ENCODE data around the gene TBX1. TPM values are rescaled to one million over a fixed set of nuclear protein-coding genes. Genes with fewer than 3 reads are reported as not detected.

TBX1 gene
- total RNA-seq, 2 experiments from 2014 or later = not detected

DNA sequence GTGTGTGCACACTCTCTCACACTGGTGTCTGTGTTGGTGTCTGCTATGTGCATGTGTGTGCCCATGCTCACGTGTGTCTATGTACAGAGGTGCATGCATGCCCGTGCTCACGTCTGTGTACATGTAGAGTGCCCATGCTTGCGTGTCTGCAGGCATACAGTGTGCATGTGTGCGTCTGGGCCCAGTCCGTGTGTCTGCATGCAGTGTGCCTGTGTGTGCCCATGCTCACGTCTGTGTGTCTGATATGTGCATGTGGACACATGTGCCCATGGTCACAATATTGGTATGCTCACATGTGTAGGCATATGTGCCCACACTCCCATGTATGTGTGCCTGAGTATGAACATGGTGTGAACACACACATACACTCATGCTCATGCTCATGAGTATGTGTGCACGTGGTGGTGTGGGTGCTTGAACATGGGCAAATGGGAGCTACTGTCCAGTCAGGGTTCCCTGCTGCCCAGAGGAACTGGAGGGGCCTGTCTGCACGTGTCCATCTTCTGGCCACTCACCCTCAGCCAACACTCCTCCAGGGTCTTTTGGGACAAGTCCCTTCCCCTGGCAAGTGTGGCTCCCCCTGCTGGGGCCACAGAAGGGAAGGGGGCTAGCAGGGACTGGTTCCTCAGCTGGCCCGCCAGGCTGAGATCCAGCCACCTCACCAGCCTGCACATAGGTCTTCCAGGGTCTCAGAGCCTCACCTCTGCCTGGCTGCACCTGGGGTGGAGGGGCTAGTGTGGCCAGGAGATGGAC is 7.3 kb upstream of the TBX1 start:
- no peaks in the 10 kb centered on the region for H3K9me3 Mint-ChIP-seq
- H3K27ac Mint-ChIP-seq = no peak overlapping the region
- intact Hi-C loops (cut with micrococcal nuclease) = no loop called here
- H3K27me3 Mint-ChIP-seq = peaks cover 44% of the 10 kb centered on the region
- peaks cover 17% of the 10 kb centered on the region for H3K4me1 Mint-ChIP-seq (ENCODE audit: low read depth)
- no peak for DNase-seq
- H3K36me3 Mint-ChIP-seq = no peaks in the 10 kb centered on the region
- H3K4me3 Mint-ChIP-seq = no peak overlapping the region
- POLR2A ChIA-PET = no interaction called here
- CTCF ChIA-PET = interaction anchor here (1.3 kb wide), 1 partner anchor 23 kb away, joined by 4 read pairs; no protein-coding TSS in a partner anchor

DNA sequence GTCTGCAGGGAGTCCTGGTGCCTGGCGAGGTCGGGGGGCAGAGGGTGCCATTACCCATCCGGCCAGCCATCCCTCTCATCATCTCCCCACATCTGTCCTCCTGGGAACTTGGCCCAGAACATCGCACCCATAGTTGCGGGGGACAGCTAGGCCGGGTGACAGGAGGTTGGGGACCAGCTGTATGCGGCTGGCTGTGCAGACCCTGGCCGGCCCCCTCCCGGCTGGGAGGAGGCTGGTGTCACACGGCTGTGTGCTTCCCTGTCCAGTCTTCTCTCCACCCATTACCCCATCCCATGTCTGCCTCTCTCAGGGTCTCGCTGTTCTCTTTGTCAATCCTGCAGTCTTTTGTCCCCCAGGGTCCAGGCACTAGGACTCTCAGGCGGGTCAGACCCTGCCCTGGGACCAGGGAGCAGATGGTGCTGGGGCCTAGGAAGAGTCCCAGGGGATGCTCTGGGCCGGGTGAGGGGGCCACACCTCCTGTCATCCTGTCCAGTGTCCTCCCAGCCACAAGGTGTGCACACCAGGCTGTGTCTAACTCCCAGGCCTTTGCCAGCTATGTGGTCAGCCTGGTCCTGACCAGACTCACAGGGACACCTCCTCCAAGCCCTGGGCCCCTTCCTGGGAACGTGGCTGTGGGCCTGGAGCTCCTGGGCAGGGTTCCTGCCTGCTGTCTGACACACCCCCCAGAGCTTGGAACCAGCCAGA is 6.4 kb upstream of the TBX1 start:
- no peak for DNase-seq
- peaks cover 17% of the 10 kb centered on the region for H3K4me1 Mint-ChIP-seq (ENCODE audit: low read depth)
- H3K36me3 Mint-ChIP-seq = no peaks in the 10 kb centered on the region
- intact Hi-C loops (cut with micrococcal nuclease) = loop anchor here (1.0 kb wide), 1 partner anchor 13 kb away; no protein-coding TSS in a partner anchor
- no peaks in the 10 kb centered on the region for H3K9me3 Mint-ChIP-seq
- CTCF ChIA-PET = no interaction called here
- POLR2A ChIA-PET = no interaction called here
- no peak overlapping the region for H3K27ac Mint-ChIP-seq
- peaks cover 46% of the 10 kb centered on the region for H3K27me3 Mint-ChIP-seq
- H3K4me3 Mint-ChIP-seq = no peak overlapping the region

DNA sequence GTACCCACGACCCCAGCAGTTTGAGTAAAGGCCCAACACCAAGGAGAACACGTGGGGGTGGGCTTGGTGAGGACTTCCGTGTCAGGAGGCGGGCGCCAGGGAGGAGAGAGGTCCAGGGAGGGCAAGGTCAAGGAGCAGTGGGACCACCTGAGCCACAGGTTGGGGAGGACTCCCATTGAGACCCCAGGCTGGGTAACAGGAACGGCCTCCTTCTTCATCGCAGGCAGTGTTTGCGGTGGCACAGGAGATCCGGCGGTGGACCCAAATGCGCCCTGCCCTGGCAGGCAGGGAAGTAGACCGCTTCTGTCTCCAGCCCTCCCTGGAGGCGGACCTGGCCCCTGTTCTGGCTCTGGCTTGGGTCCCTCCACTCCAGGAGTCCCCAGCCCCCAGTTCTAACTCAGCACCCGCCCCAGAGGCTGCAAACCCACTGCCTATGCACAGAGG is 5.9 kb upstream of the TBX1 start:
- peaks cover 50% of the 10 kb centered on the region for H3K27me3 Mint-ChIP-seq

DNA sequence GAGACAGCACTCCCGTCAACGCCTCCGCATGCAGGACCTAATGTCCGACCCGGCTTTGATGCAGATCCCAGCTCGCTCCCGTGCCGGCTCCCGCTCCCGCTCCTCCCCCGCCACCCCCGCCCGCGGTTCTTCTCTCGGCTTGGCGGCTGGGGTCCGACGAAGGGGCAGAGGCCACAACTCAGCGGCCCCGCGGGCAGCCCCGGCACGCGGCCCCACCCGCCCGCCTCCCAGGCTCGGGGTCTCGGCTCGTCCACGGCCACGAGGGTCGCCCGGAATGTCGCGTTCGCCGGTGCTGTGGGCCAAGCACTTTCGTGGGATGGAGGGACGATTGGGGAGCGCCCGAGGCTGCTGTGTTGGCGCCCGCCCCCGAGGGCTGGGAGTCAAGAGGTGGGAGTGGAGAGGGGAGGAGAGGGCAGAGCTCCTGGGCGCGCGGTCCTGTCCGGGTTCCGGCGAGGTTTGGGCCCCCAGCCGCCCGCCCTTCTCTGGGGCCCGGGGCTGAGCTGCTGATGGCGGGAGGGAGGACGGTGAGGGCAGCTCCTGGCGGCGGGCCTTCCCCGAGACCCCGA is 5.3 kb upstream of the TBX1 start:
- Mint-ChIP-seq H3K27me3 (peaks cover 55% of the 10 kb centered on the region), H3K27ac (no peak overlapping the region), H3K4me3 (no peak overlapping the region), H3K4me1 (ENCODE audit: low read depth) (peaks cover 26% of the 10 kb centered on the region), H3K36me3 (peaks cover 1% of the 10 kb centered on the region), H3K9me3 (no peaks in the 10 kb centered on the region)
- intact Hi-C loops (cut with micrococcal nuclease) = loop anchor here (5.0 kb wide), 1 partner anchor 137 kb away; no protein-coding TSS in a partner anchor
- POLR2A ChIA-PET = no interaction called here
- CTCF ChIA-PET = interaction anchor here (1.2 to 2.0 kb wide), 2 partner anchors 25 to 31 kb away, joined by 4 to 13 read pairs; no protein-coding TSS in a partner anchor
- DNase-seq = no peak

More for the DNA sequence above, 5.9 kb upstream of the TBX1 start:
- no peak for DNase-seq
- intact Hi-C loops (cut with micrococcal nuclease) = loop anchor here (1.0 to 5.0 kb wide), 2 partner anchors 13 to 138 kb away; no protein-coding TSS in a partner anchor
- no peaks in the 10 kb centered on the region for H3K9me3 Mint-ChIP-seq
- H3K27ac Mint-ChIP-seq = no peak overlapping the region
- CTCF ChIA-PET = no interaction called here
- H3K36me3 Mint-ChIP-seq = no peaks in the 10 kb centered on the region
- POLR2A ChIA-PET = no interaction called here
- H3K4me3 Mint-ChIP-seq = no peak overlapping the region
- H3K4me1 Mint-ChIP-seq (ENCODE audit: low read depth) = peaks cover 21% of the 10 kb centered on the region

DNA sequence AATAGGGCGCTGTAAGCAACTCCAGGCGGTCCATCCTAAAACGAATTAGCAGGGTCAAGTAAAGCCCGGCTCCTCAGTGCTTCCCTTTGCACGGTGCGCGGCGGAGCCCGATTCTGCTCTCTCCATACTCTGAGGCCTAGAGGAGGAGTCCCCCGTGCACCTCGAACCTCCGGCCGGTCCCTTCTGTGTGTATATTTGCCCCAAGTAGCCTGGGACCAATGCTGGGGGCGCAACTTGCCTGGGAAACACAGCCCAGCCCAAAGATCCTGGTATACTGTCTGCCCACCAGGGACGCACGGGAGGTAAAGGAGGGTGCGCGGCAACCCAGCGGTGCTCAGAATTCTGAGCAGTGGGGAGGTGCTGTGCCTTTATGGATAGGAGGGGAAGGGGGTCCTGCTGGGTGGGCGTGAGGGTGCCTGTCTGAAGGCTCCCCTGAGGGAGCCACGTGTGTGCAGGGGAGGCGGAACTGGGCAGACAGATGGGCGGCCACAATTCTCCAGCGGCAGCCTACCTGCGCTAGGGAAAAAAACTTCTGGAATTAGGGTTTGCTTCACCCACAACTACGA is 4.8 kb upstream of the TBX1 start:
- Mint-ChIP-seq H3K4me3 (no peak overlapping the region), H3K9me3 (no peaks in the 10 kb centered on the region), H3K4me1 (ENCODE audit: low read depth) (peaks cover 27% of the 10 kb centered on the region), H3K36me3 (peaks cover 2% of the 10 kb centered on the region), H3K27ac (no peak overlapping the region), H3K27me3 (peaks cover 56% of the 10 kb centered on the region)
- DNase-seq = no peak
- ChIA-PET POLR2A (interaction anchor here (1.0 kb wide), 1 partner anchor 100 kb away, joined by 3 read pairs; no protein-coding TSS in a partner anchor), CTCF (interaction anchor here (0.6 to 2.5 kb wide), 12 partner anchors 14 to 682 kb away, joined by 3 to 14 read pairs (median 3); no protein-coding TSS in a partner anchor)
- intact Hi-C loops (cut with micrococcal nuclease) = loop anchor here (5.0 kb wide), 1 partner anchor 136 kb away; no protein-coding TSS in a partner anchor

DNA sequence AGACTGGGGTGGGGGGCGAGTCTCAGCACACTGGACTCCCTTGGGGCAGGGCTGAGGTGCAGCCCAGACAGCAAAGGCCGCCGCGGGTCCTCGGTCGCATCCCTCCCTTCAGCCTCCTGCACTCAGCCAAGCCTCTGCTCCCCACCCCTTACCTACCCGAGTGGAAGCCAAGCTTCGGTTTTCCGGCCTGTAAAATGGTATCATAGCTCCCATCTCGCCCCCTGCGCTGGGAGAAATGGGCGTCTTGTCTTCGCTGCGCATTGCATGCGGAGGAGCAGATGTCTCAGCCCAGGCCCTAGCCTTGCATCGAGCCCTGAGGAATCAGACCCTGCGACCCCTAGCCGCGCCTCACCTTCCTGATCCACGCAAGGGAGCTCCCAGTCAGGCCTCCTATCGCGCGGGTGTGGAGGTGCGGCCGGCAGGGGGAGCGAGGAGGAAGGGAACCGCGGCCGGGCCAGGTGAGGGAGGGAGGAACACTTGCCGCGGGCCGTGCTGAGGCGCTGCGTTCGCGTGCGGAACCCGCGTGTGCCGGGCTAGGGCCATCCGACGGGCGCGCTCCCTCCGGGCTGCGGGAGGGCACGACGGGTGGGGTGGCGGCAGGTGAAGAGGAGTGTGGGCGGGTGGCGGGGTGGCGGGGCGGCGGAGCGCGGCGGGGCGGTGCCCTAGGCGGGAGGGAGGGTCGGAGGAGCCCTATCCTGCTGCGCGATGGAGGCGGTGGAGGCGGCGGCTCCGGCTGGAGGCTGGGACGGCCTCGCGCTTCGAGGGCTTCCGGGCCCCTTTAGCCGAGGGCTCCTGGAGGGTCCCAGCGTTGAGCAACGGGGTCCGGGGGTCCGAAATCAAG is 4.1 kb upstream of the TBX1 start:
- POLR2A ChIA-PET = interaction anchor here (0.5 to 1.0 kb wide), 2 partner anchors 71 to 99 kb away, joined by 3 read pairs; no protein-coding TSS in a partner anchor
- H3K4me3 Mint-ChIP-seq = peak overlapping the region; percentile 16

DNA sequence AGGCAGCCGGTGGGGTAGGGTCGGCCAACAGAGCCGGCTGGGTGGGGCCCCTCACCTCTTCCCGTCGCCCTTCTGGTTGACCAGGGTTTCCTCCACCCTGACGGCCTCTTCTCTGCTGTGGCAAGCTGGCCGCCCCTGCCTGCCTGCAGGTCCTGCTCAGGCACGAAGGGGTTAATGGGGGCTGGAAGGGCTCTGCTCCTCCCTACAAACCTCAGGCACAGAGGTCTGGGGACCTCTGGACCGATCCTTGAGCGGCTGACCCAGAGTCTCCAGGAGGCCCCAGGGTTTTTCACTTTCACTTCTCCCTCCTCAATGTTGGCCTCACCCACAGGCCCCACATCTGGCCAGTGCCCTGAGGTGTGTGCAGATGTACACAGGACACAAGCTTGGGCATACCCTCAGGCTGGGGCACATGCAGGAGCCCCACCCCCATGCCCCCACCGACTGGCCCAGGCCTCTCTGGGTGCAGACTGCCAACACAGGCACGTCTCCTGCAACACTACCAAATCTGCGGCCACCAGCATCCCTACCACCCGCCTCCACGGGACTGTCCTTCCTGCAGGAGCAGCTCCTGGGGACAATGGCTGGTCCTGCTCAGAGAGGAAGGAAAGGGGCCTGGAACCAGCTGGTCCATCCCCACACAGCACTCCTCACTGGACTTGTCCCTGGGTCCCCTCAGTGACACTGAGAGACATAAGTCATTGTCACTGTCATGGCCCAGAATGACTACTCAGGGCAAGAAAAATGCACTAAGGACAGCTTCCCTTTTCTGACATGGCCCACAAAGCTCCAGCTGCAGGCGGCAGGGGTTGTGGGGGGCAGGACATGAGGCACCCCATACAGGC is 3.2 kb upstream of the TBX1 start:
- POLR2A ChIA-PET = interaction anchor here (0.5 kb wide), 1 partner anchor 72 kb away, joined by 3 read pairs; no protein-coding TSS in a partner anchor
- Mint-ChIP-seq H3K4me1 (ENCODE audit: low read depth) (peaks cover 29% of the 10 kb centered on the region), H3K4me3 (peak overlapping the region; percentile 50), H3K9me3 (no peaks in the 10 kb centered on the region), H3K36me3 (peaks cover 2% of the 10 kb centered on the region), H3K27me3 (peaks cover 64% of the 10 kb centered on the region), H3K27ac (no peak overlapping the region)
- intact Hi-C loops (cut with micrococcal nuclease) = loop anchor here (5.0 kb wide), 1 partner anchor 135 kb away; no protein-coding TSS in a partner anchor
- CTCF ChIA-PET = interaction anchor here (0.6 to 2.5 kb wide), 7 partner anchors 25 to 166 kb away, joined by 3 to 14 read pairs (median 3); no protein-coding TSS in a partner anchor
- no peak for DNase-seq

More for the DNA sequence above, 4.1 kb upstream of the TBX1 start:
- H3K9me3 Mint-ChIP-seq = no peaks in the 10 kb centered on the region
- CTCF ChIA-PET = interaction anchor here (0.6 to 2.5 kb wide), 14 partner anchors 13 to 683 kb away, joined by 3 to 14 read pairs (median 3); no protein-coding TSS in a partner anchor
- intact Hi-C loops (cut with micrococcal nuclease) = loop anchor here (5.0 kb wide), 1 partner anchor 136 kb away; no protein-coding TSS in a partner anchor
- peaks cover 2% of the 10 kb centered on the region for H3K36me3 Mint-ChIP-seq
- H3K27me3 Mint-ChIP-seq = peaks cover 57% of the 10 kb centered on the region
- H3K27ac Mint-ChIP-seq = no peak overlapping the region
- peaks cover 28% of the 10 kb centered on the region for H3K4me1 Mint-ChIP-seq (ENCODE audit: low read depth)
- peak; percentile 78 for DNase-seq

DNA sequence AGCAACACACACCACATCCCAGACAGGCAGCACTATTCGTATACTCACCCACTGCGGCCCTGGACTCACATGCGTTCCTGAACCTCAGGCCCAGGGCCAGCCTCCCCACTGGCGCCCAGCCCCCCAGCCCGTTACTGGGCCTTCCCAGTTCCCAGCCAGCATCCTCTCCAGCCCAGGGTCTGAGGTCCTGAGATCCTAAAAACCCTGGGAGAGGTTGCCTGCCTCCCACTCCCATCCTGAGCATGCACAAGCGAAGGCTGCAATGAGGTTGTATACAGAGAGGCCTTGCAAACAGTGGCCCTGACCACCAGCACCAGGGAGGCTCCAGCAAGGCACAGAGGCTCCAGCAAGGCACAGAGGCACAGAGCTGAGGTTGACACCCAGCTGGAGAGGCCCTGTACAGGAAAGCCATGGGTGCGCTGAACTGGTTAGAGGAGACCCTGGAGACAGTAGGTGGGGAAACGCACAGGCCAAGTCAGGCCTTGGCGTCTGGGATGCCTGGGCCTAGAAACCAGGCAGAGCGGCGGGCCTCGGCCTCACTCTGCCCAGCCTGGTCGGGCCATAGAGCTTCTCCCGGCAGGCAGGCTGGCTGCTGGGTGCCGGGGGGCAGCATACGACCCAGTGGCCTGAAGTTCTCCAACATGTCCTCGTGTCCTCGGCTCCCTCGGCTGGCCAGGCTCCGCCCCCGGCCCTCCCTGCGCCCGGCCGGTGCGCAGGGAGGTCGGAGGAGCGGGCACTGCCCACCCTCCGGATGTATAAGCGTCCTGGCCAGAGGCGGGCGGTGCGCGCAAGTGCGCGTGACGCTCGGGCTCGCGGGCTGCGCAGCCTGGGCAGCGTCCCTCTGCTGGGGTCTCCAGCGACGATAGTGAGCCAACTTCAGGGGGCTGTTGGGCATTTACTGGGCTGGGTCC is 2.3 kb upstream of the TBX1 start:
- ChIA-PET POLR2A (no interaction called here), CTCF (interaction anchor here (2.5 kb wide), 1 partner anchor 152 kb away, joined by 14 read pairs; no protein-coding TSS in a partner anchor)
- Mint-ChIP-seq H3K4me1 (ENCODE audit: low read depth) (peaks cover 29% of the 10 kb centered on the region), H3K9me3 (no peaks in the 10 kb centered on the region), H3K27ac (no peak overlapping the region), H3K36me3 (peaks cover 2% of the 10 kb centered on the region), H3K4me3 (no peak overlapping the region), H3K27me3 (peaks cover 64% of the 10 kb centered on the region)
- intact Hi-C loops (cut with micrococcal nuclease) = loop anchor here (5.0 kb wide), 1 partner anchor 134 kb away; no protein-coding TSS in a partner anchor
- DNase-seq = no peak

DNA sequence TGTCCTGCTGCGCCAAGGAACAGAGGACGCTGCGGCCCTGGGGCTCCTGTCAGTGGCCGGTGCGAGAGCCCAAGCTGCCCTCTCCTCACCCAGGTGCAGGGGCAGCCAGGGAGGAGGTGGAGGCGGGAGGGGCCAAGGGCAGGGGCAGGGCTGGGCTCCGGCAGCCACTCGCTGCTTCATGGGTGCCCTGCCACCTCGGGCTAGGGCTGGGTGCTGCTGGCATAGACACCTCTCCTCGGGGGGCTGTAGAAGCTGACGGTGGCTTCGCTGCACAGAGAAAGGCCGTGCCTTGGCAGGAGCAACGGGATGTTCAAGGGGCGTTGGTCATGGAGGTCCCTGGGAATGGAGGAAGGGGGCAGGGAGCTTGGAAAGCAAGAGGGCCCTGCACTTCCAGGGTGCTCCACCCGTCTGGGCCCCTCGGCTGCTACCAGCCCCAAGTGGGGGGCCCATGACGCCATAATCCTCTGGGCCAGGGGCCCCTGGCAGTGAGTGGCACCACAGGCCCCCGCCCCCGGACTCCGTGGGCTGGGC is 1.6 kb upstream of the TBX1 start:
- Mint-ChIP-seq H3K36me3 (peaks cover 2% of the 10 kb centered on the region), H3K27ac (no peak overlapping the region), H3K27me3 (peaks cover 63% of the 10 kb centered on the region), H3K4me3 (no peak overlapping the region), H3K9me3 (no peaks in the 10 kb centered on the region), H3K4me1 (ENCODE audit: low read depth) (peaks cover 29% of the 10 kb centered on the region)
- DNase-seq = no peak
- ChIA-PET CTCF (no interaction called here), POLR2A (no interaction called here)
- intact Hi-C loops (cut with micrococcal nuclease) = loop anchor here (5.0 kb wide), 1 partner anchor 133 kb away; no protein-coding TSS in a partner anchor
